Esophagus muscularis mucosa (tissue), 4 donors: Measurements from ENCODE around the gene ZNF529. TPM values are rescaled to one million over a fixed set of nuclear protein-coding genes. Genes with fewer than 3 reads are reported as not detected.

Source experiments
- DNase-seq: peaks from one replicate; pipeline ENCODE4 v3.0.0-alpha.2; 2017; ENCODE audit errors: extremely low spot score
- H3K27ac ChIP-seq, 4 donors: fragments of 200-600 bp; sonication (generic); replicated peaks in 1 of 4; 1 replicate in 3 of 4; 2 replicates in 1 of 4; pipeline ENCODE4 v1.5.1; 2016 to 2019; ENCODE audit warnings: mild to moderate bottlenecking in 1 of 4
- H3K27me3 ChIP-seq, 4 donors: fragments of 200-600 bp; sonication (generic); one replicate each; pipeline versions ENCODE4 v1.5.1 to v1.6.0; 2016 to 2019
- H3K36me3 ChIP-seq, 4 donors: fragments of 200-600 bp; sonication (generic); one replicate each; pipeline ENCODE4 v1.5.1; 2016 to 2019
- H3K4me1 ChIP-seq, 4 donors: fragments of 200-600 bp; sonication (generic); one replicate each; pipeline ENCODE4 v1.5.1; 2016 to 2019
- H3K4me3 ChIP-seq, 4 donors: fragments of 200-600 bp; sonication (generic); 1 replicate in 2 of 4; 2 replicates in 2 of 4; pipeline ENCODE4 v1.5.1; 2016 to 2019; ENCODE audit warnings: mild to moderate bottlenecking in 4 of 4, moderate library complexity in 1 of 4
- H3K9me3 ChIP-seq, 4 donors: fragments of 200-600 bp; sonication (generic); 1 replicate in 3 of 4; 2 replicates in 1 of 4; pipeline ENCODE4 v1.5.1; 2016 to 2019
- EP300 ChIP-seq: sonication (generic); formaldehyde crosslinking; IDR thresholded peaks from one replicate; pipeline ENCODE4 v1.6.1; 2017; ENCODE audit warnings: antibody characterized with exemption
- POLR2A ChIP-seq: fragments of 450-650 bp; IDR thresholded peaks from one replicate; pipeline ENCODE4 v1.6.1; 2017; ENCODE audit warnings: antibody characterized with exemption, moderate library complexity, mild to moderate bottlenecking, low read depth
- POLR2AphosphoS5 ChIP-seq, 2 donors: sonication (generic); formaldehyde crosslinking; IDR thresholded peaks; one replicate each; pipeline ENCODE4 v1.6.1; 2017; ENCODE audit warnings: antibody characterized with exemption in 2 of 2
- WGBS: methylation state at CpG from one replicate; pipeline ENCODE4 v1.1.5; 2018; 5-methylcytosine and 5-hydroxymethylcytosine counted together
- intact Hi-C: fragments of 100-400 bp; cut with DNase I; formaldehyde crosslinking; loops from one replicate; pipeline ENCODE4 v1.15.1; 2023
- total RNA-seq, 4 donors: library from RNA; depleted of rRNA; stranded (reverse); fragments of >200 nt; gene quantifications; one replicate each; pipeline versions ENCODE4 v1.1.0 to v1.2.1, GENCODE V29; 2016
- TF ChIP-seq, protein P1 (sequence below), 3 experiments: fragments of 200-600 bp in 2 of 3; fragments of 450-650 bp in 1 of 3; sonication (generic) in 2 of 3; IDR thresholded peaks; one replicate each; pipeline ENCODE4 v1.5.1; 2017 to 2019; ENCODE audit warnings: antibody characterized with exemption in 3 of 3, mild to moderate bottlenecking in 2 of 3, moderate library complexity in 1 of 3

ZNF529 gene
- total RNA-seq, 4 donors from 2014 or later: 11.6 to 17.6 (median 12.7) TPM

DNA sequence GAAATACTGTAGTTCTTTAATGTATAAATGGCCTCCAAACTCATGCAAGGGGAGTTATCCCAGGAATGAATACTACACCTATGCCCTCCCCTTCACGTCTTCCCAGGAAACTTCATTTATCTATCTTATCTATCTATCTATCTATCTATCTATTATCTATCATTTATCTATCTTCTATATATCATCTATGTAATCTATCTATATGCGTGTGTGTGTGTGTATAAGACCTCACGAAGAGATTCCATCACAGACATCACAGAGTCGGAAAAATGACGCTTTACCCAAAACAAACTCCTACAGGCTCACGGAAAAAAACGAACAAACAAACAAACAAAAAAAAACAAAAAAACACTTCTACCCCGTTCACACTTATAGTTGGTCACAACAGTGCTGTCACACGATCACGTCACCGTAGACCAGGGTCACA is 486 bp downstream of the ZNF529 start:
- WGBS: under 1% methylated on average over 11 of the region's 11 CpGs
- peak overlapping the region; percentile 75 to 94 (median 82) for H3K4me3 ChIP-seq
- intact Hi-C loops: loop anchor here (2.0 to 10.0 kb wide), 2 partner anchors 44 to 92 kb away; partner anchors contain the start of genes ZNF260 and ZNF461

DNA sequence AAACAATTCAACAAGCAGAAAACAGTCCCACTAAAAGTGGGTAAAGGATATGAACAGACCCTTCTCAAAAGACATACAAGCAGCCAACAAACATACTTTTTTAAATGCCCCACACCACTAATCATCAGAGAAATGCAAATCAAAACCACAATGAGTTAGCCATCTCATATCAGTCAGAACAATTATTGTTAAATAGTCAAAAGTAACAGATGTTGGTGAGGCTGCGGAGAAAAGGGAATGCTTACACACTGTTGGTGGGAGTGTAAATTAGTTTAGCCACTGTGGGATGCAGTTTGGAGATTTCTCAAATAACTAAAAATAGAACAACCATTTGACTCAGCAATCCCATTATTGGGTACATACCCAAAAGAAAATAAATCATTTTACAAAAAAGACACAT is 8.7 kb downstream of the ZNF529 start:
- TF ChIP-seq POLR2AphosphoS5 (IDR thresholded peaks at IDR 0.05) (no peak), EP300 (no peak), POLR2A (no peak)
- TF ChIP-seq, protein P1, sequence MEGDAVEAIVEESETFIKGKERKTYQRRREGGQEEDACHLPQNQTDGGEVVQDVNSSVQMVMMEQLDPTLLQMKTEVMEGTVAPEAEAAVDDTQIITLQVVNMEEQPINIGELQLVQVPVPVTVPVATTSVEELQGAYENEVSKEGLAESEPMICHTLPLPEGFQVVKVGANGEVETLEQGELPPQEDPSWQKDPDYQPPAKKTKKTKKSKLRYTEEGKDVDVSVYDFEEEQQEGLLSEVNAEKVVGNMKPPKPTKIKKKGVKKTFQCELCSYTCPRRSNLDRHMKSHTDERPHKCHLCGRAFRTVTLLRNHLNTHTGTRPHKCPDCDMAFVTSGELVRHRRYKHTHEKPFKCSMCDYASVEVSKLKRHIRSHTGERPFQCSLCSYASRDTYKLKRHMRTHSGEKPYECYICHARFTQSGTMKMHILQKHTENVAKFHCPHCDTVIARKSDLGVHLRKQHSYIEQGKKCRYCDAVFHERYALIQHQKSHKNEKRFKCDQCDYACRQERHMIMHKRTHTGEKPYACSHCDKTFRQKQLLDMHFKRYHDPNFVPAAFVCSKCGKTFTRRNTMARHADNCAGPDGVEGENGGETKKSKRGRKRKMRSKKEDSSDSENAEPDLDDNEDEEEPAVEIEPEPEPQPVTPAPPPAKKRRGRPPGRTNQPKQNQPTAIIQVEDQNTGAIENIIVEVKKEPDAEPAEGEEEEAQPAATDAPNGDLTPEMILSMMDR (IDR thresholded peaks at IDR 0.05): no peak
- Histone ChIP-seq H3K4me1 (no peaks in the 10 kb centered on the region), H3K27me3 (no peaks in the 10 kb centered on the region), H3K27ac (no peak overlapping the region), H3K9me3 (peaks cover 2 to 94% (median 83%) of the 10 kb centered on the region in 4 donors), H3K4me3 (no peak overlapping the region), H3K36me3 (peaks cover 8 to 84% (median 64%) of the 10 kb centered on the region in 4 donors)
- no peak for DNase-seq
- intact Hi-C loops: no loop called here
- WGBS: 88% methylated on average over 1 of the region's 1 CpG

More for the DNA sequence above, 486 bp downstream of the ZNF529 start:
- peaks cover 15 to 55% (median 41%) of the 10 kb centered on the region in 4 donors for H3K36me3 ChIP-seq
- TF ChIP-seq POLR2A (no peak), EP300 (no peak), POLR2AphosphoS5 (IDR thresholded peaks at IDR 0.05) (no peak)
- TF ChIP-seq, protein P1 (IDR thresholded peaks at IDR 0.05): no peak
- H3K27me3 ChIP-seq: no peaks in the 10 kb centered on the region
- H3K27ac ChIP-seq: peak overlapping the region; percentile 82 to 88 (median 84)
- DNase-seq: no peak
- H3K4me1 ChIP-seq: peaks cover 15 to 30% (median 22%) of the 10 kb centered on the region in 4 donors
- peaks cover 0 to 12% (median 7%) of the 10 kb centered on the region in 4 donors for H3K9me3 ChIP-seq

DNA sequence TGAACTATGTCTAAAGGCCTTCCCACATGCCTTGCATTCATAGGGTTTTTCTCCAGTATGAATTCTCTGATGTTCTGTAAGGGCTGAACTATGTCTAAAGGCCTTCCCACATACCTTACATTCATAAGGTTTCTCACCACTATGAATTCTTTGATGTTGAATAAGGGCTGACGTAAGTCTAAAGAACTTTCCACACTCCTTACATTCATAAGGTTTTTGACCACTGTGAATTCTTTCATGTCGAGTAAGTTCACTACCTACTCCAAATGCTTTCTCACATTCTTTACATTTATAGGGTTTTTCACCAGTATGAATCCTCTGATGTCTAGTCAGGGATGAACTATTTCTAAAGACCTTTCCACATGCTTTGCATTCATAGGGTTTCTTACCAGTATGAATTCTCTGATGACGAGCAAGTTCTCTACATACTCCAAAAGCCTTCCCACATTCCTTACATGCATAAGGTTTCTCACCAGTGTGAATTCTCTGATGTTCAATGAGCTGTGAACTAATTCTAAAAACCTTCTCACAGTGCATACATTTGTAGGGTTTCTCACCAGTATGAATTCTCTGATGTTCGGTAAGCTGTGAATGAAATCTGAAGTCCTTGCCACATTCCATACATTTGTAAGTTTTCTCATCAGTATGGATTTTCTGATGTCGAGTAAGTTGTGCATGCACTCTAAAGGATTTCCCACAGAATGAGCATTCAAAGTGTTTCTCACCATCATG is 25.9 kb downstream of the ZNF529 start:
- Histone ChIP-seq H3K9me3 (peaks cover 39 to 100% (median 100%) of the 10 kb centered on the region in 4 donors), H3K27ac (no peak overlapping the region), H3K4me1 (no peaks in the 10 kb centered on the region), H3K4me3 (no peak overlapping the region), H3K27me3 (no peaks in the 10 kb centered on the region), H3K36me3 (peaks cover 68 to 95% (median 88%) of the 10 kb centered on the region in 4 donors)
- WGBS: 98% methylated on average over 5 of the region's 5 CpGs
- intact Hi-C loops: no loop called here
- no peak for DNase-seq
- TF ChIP-seq EP300 (no peak), POLR2AphosphoS5 (IDR thresholded peaks at IDR 0.05) (no peak), POLR2A (no peak)
- TF ChIP-seq, protein P1 (IDR thresholded peaks at IDR 0.05): no peak

DNA sequence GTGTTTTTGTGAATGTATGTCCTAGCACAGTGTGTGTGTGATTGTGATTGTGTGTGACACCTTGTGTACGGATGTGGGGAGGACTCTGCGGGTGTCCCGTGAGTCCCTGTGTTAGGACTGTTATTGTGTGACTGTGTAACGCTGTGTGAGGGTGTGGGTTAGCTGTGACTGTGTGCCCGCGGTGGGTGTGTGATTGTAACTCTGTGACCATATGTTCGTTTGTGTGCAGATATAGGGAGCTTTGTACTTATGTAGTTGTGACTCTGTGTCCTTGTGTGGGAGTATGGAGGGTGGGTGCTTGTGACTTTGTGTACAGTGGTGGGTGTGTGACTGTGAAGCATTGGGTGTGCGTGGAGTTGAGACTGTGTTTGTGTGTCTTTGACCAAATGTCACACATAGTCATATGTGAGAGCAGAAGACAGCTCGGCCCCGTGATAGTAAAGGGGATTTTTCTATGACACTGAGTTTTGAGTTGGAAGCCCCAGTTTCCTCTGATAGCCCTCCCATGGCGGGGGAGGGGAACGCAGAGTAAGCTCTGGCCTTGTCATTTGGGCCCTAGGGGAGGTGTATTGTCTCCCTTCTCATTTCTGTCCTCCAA is 44.1 kb downstream of the ZNF529 start:
- DNase-seq: no peak
- Histone ChIP-seq H3K27me3 (no peaks in the 10 kb centered on the region), H3K27ac (peak overlapping the region; percentile 81 to 93 (median 90)), H3K4me3 (peak overlapping the region; percentile 67 to 77 (median 71)), H3K4me1 (peaks cover 18 to 30% (median 27%) of the 10 kb centered on the region in 4 donors), H3K9me3 (peaks cover 5 to 44% (median 23%) of the 10 kb centered on the region in 4 donors), H3K36me3 (peaks cover 2 to 31% (median 11%) of the 10 kb centered on the region in 4 donors)
- 12% methylated on average over 12 of the region's 12 CpGs for WGBS
- TF ChIP-seq POLR2AphosphoS5 (IDR thresholded peaks at IDR 0.05): no peak
- TF ChIP-seq POLR2A: no peak
- TF ChIP-seq, protein P1 (IDR thresholded peaks at IDR 0.05): no peak
- TF ChIP-seq EP300: no peak
- intact Hi-C loops: loop anchor here (2.0 to 5.0 kb wide), 2 partner anchors 42 to 44 kb away; partner anchors contain the start of genes ZNF529 and ZNF566
